NT2/D1 (cell line): ENCODE measurements around the gene UBE2E1.

Source experiments
- YY1 ChIP-seq: IDR thresholded peaks from 2 replicates; pipeline ENCODE4 v1.6.1; 2011; ENCODE audit not compliant: insufficient read length, insufficient read depth
- ZNF274 ChIP-seq: IDR thresholded peaks from 2 replicates; pipeline ENCODE4 v1.6.1; 2011; ENCODE audit warnings: mild to moderate bottlenecking, low read depth, low read length

GRCh38 chr3:23876923-23877322 is 71.2 kb downstream of the UBE2E1 start:
- TF ChIP-seq YY1 (no peak), ZNF274 (no peak)
